BLaER1 (cell line): ENCODE data around the gene PWWP2A.
"Not testable (repeated sequence)": the region's sequence is repeated elsewhere in the genome, so short reads cannot be mapped to it uniquely, and the experiment has no call there.

Experiments
- H3K27ac ChIP-seq: shearing (Covaris generic); formaldehyde crosslinking; 2 replicates; pipeline ENCODE4 v1.8.1; 2022
- H3K27me3 ChIP-seq: shearing (Covaris generic); formaldehyde crosslinking; 2 replicates; pipeline ENCODE4 v1.8.1; 2022
- H3K36me3 ChIP-seq: shearing (Covaris generic); formaldehyde crosslinking; 2 replicates; pipeline ENCODE4 v1.8.1; 2022
- H3K4me1 ChIP-seq: shearing (Covaris generic); formaldehyde crosslinking; 2 replicates; pipeline ENCODE4 v1.8.1; 2022
- H3K4me2 ChIP-seq: shearing (Covaris generic); formaldehyde crosslinking; 2 replicates; pipeline ENCODE4 v1.8.1; 2022
- H3K4me3 ChIP-seq: shearing (Covaris generic); formaldehyde crosslinking; 2 replicates; pipeline ENCODE4 v1.8.1; 2022
- H3K9ac ChIP-seq: shearing (Covaris generic); formaldehyde crosslinking; 2 replicates; pipeline ENCODE4 v1.8.1; 2022
- H3K9me3 ChIP-seq: shearing (Covaris generic); formaldehyde crosslinking; 2 replicates; pipeline ENCODE4 v1.8.1; 2022
- H4K20me1 ChIP-seq: shearing (Covaris generic); formaldehyde crosslinking; 2 replicates; pipeline ENCODE4 v1.8.1; 2022
- Cebpa-rat ChIP-seq: shearing (Covaris generic); IDR thresholded peaks from 2 replicates; pipeline ENCODE4 v1.8.1; 2022

The PWWP2A gene, protein sequence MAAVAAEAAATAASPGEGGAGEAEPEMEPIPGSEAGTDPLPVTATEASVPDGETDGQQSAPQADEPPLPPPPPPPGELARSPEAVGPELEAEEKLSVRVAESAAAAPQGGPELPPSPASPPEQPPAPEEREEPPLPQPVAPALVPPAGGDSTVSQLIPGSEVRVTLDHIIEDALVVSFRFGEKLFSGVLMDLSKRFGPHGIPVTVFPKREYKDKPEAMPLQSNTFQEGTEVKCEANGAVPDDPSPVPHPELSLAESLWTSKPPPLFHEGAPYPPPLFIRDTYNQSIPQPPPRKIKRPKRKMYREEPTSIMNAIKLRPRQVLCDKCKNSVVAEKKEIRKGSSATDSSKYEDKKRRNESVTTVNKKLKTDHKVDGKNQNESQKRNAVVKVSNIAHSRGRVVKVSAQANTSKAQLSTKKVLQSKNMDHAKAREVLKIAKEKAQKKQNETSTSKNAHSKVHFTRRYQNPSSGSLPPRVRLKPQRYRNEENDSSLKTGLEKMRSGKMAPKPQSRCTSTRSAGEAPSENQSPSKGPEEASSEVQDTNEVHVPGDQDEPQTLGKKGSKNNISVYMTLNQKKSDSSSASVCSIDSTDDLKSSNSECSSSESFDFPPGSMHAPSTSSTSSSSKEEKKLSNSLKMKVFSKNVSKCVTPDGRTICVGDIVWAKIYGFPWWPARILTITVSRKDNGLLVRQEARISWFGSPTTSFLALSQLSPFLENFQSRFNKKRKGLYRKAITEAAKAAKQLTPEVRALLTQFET

GRCh38 chr5:160119142-160119904 is at the start of gene PWWP2A:
TSS of gene PWWP2A (minus strand) at chr5:160119450. CDS start at chr5:160119388, 62 bp downstream.
- peaks cover 27% of the 10 kb centered on the region for H4K20me1 ChIP-seq
- H3K27me3 ChIP-seq, result no peaks in the 10 kb centered on the region
- H3K9ac ChIP-seq, result peak within 1 kb of the TSS; percentile 98
- no peak for TF ChIP-seq Cebpa-rat
- H3K4me2 ChIP-seq, result peak within 1 kb of the TSS; percentile 65
- H3K27ac ChIP-seq, result peak within 1 kb of the TSS; percentile 98
- H3K9me3 ChIP-seq, result no peaks in the 10 kb centered on the region
- peak within 1 kb of the TSS; percentile 99 for H3K4me3 ChIP-seq
- peaks cover 19% of the 10 kb centered on the region for H3K4me1 ChIP-seq
- H3K36me3 ChIP-seq, result peaks cover 34% of the 10 kb centered on the region

DNA sequence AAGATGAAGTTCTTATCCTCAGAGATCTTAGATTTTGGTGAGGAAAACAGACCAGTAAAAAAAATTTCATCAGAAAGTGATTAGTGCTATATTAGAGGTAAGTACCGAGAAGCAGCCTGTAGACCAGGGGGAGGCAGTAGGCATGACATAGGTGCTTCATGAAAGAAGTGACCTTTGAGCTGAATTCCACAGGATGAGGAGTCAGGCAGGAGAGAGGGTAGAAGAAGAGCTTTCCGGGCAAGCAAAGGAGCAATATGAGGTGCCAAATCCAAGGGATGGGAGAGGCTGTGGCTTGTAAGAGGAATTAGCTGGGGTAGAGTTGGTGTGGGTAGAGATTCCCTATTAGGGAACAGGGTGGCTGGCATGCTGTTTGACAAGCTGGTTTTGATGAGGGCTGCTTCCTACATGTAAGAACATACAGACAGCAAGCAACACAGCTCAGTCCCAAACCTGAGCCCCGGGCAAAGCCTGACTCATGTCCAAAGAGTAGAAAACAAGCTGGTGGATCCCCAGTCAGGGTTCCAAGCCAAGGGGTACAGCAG is 48.4 kb upstream of the PWWP2A start:
- peaks cover 81% of the 10 kb centered on the region for H3K4me1 ChIP-seq
- H4K20me1 ChIP-seq, result no peaks in the 10 kb centered on the region
- no peaks in the 10 kb centered on the region for H3K9me3 ChIP-seq
- no peak overlapping the region for H3K4me2 ChIP-seq
- H3K27me3 ChIP-seq, result no peaks in the 10 kb centered on the region
- no peaks in the 10 kb centered on the region for H3K36me3 ChIP-seq
- no peak overlapping the region for H3K4me3 ChIP-seq
- no peak overlapping the region for H3K27ac ChIP-seq
- no peak for TF ChIP-seq Cebpa-rat
- no peak overlapping the region for H3K9ac ChIP-seq

DNA sequence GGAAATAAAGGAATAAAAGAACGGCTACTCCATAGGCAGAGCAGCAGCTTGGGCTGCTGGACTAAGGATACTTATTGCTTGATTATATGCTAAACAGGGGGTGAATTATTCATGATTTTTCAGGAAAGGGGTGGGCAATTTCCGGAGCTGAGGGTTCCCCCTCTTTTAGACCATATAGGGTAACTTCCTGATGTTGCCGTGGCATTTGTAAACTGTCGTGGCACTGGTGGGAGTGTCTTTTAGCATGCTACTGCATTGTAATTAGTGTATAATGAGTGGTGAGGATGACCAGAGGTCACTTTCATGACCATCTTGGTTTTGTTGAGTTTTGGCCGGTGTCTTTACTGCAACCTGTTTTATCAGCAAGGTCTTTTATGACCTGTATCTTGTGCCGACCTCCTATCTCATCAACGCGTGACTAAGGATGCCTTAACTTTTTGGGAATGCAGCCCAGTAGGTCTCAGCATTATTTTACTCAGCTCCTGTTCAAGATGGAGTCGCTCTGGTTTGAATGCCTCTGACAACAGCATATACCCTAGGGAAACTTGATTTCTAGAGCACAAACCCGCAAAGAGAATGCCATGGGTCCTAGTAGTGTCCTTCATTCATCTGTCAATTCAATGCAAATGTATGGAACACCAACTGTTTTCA is 47.8 kb upstream of the PWWP2A start:
- Histone ChIP-seq H3K4me1 (peaks cover 84% of the 10 kb centered on the region), H3K4me2 (peak overlapping the region; percentile 79; the same call in 1 of the 2 replicates), H3K9ac (no peak overlapping the region), H3K9me3 (no peaks in the 10 kb centered on the region), H3K27ac (peak overlapping the region; percentile 14; the same call in 1 of the 2 replicates), H3K36me3 (no peaks in the 10 kb centered on the region), H4K20me1 (no peaks in the 10 kb centered on the region), H3K27me3 (no peaks in the 10 kb centered on the region), H3K4me3 (no peak overlapping the region)
- no peak for TF ChIP-seq Cebpa-rat

GRCh38 chr5:160166069-160166972 is 47.1 kb upstream of the PWWP2A start:
- Histone ChIP-seq H3K4me3 (no peak overlapping the region), H4K20me1 (no peaks in the 10 kb centered on the region), H3K4me1 (peaks cover 84% of the 10 kb centered on the region), H3K27me3 (no peaks in the 10 kb centered on the region), H3K9ac (no peak overlapping the region), H3K4me2 (peak overlapping the region; percentile 79), H3K36me3 (no peaks in the 10 kb centered on the region), H3K9me3 (no peaks in the 10 kb centered on the region), H3K27ac (peak overlapping the region; percentile 14; the same call in 1 of the 2 replicates)
- no peak for TF ChIP-seq Cebpa-rat

- H4K20me1 ChIP-seq, result no peaks in the 10 kb centered on the region
- peak overlapping the region; percentile 34; the same call in 1 of the 2 replicates for H3K9ac ChIP-seq
- H3K4me3 ChIP-seq, result no peak overlapping the region
- H3K4me1 ChIP-seq, result peaks cover 84% of the 10 kb centered on the region
- H3K27me3 ChIP-seq, result no peaks in the 10 kb centered on the region
- peak overlapping the region; percentile 79 for H3K4me2 ChIP-seq
- no peak for TF ChIP-seq Cebpa-rat
- no peaks in the 10 kb centered on the region for H3K36me3 ChIP-seq
- H3K27ac ChIP-seq, result peak overlapping the region; percentile 70
- H3K9me3 ChIP-seq, result no peaks in the 10 kb centered on the region
These were observed 46.2 kb upstream of the PWWP2A start for GRCh38 chr5:160165137-160166068.

DNA sequence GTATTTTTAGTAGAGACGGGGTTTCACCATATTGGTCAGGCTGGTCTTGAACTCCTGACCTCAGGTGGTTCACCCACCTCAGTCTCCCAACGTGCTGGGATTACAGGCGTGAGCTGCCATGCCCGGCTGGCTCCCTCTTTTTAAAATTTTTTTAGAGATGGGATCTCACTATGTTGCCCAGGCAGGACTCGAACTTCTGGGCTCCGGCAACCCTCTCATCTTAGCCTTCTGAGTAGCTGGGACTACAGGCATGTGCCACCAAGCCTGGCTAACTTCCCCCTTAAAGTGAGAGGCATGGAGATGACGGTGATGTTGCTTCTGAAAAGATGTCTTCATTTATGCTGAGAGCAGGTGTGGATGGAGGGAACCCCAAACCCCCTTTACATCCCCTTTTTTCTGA is 43.7 kb upstream of the PWWP2A start:
- Histone ChIP-seq H3K27me3 (no peaks in the 10 kb centered on the region), H3K4me3 (no peak overlapping the region), H3K4me2 (no peak overlapping the region), H3K9ac (no peak overlapping the region), H3K27ac (no peak overlapping the region), H4K20me1 (no peaks in the 10 kb centered on the region), H3K9me3 (no peaks in the 10 kb centered on the region), H3K4me1 (peaks cover 75% of the 10 kb centered on the region), H3K36me3 (no peaks in the 10 kb centered on the region)
- TF ChIP-seq Cebpa-rat, result no peak

- Histone ChIP-seq H3K4me1 (peaks cover 68% of the 10 kb centered on the region), H3K9ac (no peak overlapping the region)
These were observed 42.4 kb upstream of the PWWP2A start for GRCh38 chr5:160161626-160162025.

DNA sequence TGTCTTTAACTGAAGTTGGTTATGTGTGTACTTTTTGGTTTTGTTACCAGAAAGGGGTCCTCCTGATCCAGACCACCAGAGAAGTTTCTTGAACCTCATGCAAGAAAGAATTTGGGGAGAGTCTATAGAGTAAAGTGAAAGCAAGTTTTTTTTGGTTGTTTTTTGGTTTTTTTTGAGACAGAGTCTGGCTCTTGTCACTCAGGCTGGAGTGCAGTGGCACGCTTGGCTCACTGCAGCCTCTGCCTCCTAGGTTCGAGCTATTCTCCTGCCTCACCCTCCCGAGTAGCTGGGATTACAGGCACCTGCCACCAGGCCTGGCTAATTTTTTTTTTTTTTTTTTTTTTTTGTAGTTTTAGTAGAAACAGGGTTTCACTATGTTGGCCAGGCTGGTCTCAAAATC is 41.6 kb upstream of the PWWP2A start:
- H3K9me3 ChIP-seq, H3K27me3 ChIP-seq, H3K36me3 ChIP-seq, H3K9ac ChIP-seq, H3K4me3 ChIP-seq, H4K20me1 ChIP-seq: not testable (repeated sequence)
- H3K4me1 ChIP-seq, result peaks cover 61% of the 10 kb centered on the region
- peak overlapping the region; percentile 67 for H3K4me2 ChIP-seq
- peak overlapping the region; percentile 57; the same call in 1 of the 2 replicates for H3K27ac ChIP-seq

More at GRCh38 chr5:160161626-160162025, 42.4 kb upstream of the PWWP2A start:
- H3K4me2 ChIP-seq, result peak overlapping the region; percentile 67
- H3K27me3 ChIP-seq, result no peaks in the 10 kb centered on the region
- no peak for TF ChIP-seq Cebpa-rat
- no peak overlapping the region for H3K4me3 ChIP-seq
- H3K27ac ChIP-seq, result no peak overlapping the region
- no peaks in the 10 kb centered on the region for H3K36me3 ChIP-seq
- H4K20me1 ChIP-seq, result no peaks in the 10 kb centered on the region
- H3K9me3 ChIP-seq, result no peaks in the 10 kb centered on the region
